Testis (tissue), 3 donors: ENCODE results near the gene NKIRAS2. TPM values are rescaled to one million over a fixed set of nuclear protein-coding genes. Genes with fewer than 3 reads are reported as not detected.

Source experiments
- DNase-seq: peaks from one replicate; pipeline ENCODE4 v3.0.0-alpha.2; 2019
- H3K27ac ChIP-seq, 2 donors: fragments of 200-600 bp; sonication (generic); one replicate each; pipeline ENCODE4 v1.5.1; 2019
- H3K27me3 ChIP-seq: fragments of 200-600 bp; sonication (generic); one replicate; pipeline ENCODE4 v1.5.1; 2019
- H3K36me3 ChIP-seq: fragments of 200-600 bp; sonication (generic); one replicate; pipeline ENCODE4 v1.5.1; 2017; ENCODE audit warnings: low read depth; ENCODE audit errors: missing control alignments
- H3K4me1 ChIP-seq: fragments of 200-600 bp; sonication (generic); one replicate; pipeline ENCODE4 v1.5.1; 2019
- H3K4me3 ChIP-seq, 2 donors: fragments of 200-600 bp; sonication (generic); one replicate each; pipeline ENCODE4 v1.5.1; 2017 to 2019
- H3K9me3 ChIP-seq: fragments of 200-600 bp; sonication (generic); one replicate; pipeline ENCODE4 v1.5.1; 2017
- CTCF ChIP-seq, 3 experiments: fragments of 450-650 bp in 2 of 3; fragments of 200-600 bp in 1 of 3; sonication (generic) in 1 of 3; IDR thresholded peaks; one replicate each; pipeline ENCODE4 v1.5.1; 2016 to 2019; ENCODE audit warnings: antibody characterized with exemption in 3 of 3, mild to moderate bottlenecking in 2 of 3, moderate library complexity in 1 of 3
- POLR2A ChIP-seq: fragments of 450-650 bp; IDR thresholded peaks from one replicate; pipeline ENCODE4 v1.6.1; 2017; ENCODE audit warnings: antibody characterized with exemption, mild to moderate bottlenecking, moderate library complexity
- WGBS, 2 donors: methylation state at CpG; one replicate each; pipeline ENCODE4 v1.1.5; 2018; 5-methylcytosine and 5-hydroxymethylcytosine counted together
- intact Hi-C: fragments of 100-400 bp; cut with DNase I; formaldehyde crosslinking; loops from one replicate; pipeline ENCODE4 v1.15.1; 2023; ENCODE audit warnings: low total_unique reads
- polyA plus RNA-seq: library from polyadenylated mRNA; stranded (reverse); fragments of 350-450 nt; fragmentation: Illumina TruSeq; extraction: RNeasy Lipid Tissue Mini Kit (QIAGEN cat#74804); gene quantifications from one replicate; pipeline ENCODE4 v1.2.3, GENCODE V29; 2014; ENCODE audit warnings: low read depth, low replicate concordance; ENCODE audit not compliant: insufficient read depth
- total RNA-seq, 2 donors: library from RNA; depleted of rRNA; stranded (reverse); fragments of >200 nt; gene quantifications; one replicate each; pipeline ENCODE4 v1.2.3, GENCODE V29; 2016

Gene NKIRAS2
- total and polyA plus RNA-seq, 3 donors from 2014 or later: 65.4 to 103 (median 85.1) TPM

- no peak for TF ChIP-seq POLR2A
- no peak for DNase-seq
- H3K36me3 ChIP-seq: no peaks in the 10 kb centered on the region
- no peaks in the 10 kb centered on the region for H3K27me3 ChIP-seq
- H3K4me1 ChIP-seq: peaks cover 14% of the 10 kb centered on the region
- H3K27ac ChIP-seq: no peak overlapping the region
- intact Hi-C loops: no loop called here
- 90 to 100% methylated on average over 1 to 3 of the region's 3 CpGs for WGBS, 2 donors
- H3K9me3 ChIP-seq: no peaks in the 10 kb centered on the region
- H3K4me3 ChIP-seq: no peak overlapping the region
Observed at GRCh38 chr17:42068979-42069378, 49.1 kb downstream of the NKIRAS2 start.

GRCh38 chr17:42071810-42072209 lies 51.9 kb downstream of the NKIRAS2 start:
- DNase-seq: no peak
- peaks cover 14% of the 10 kb centered on the region for H3K4me1 ChIP-seq
- H3K27ac ChIP-seq: no peak overlapping the region
- H3K27me3 ChIP-seq: no peaks in the 10 kb centered on the region
- 11 to 13% methylated on average over 3 of the region's 3 CpGs for WGBS, 2 donors
- TF ChIP-seq CTCF (IDR thresholded peaks at IDR 0.05) (no peak), POLR2A (no peak)
- intact Hi-C loops: no loop called here
- no peaks in the 10 kb centered on the region for H3K9me3 ChIP-seq
- H3K36me3 ChIP-seq: no peaks in the 10 kb centered on the region
- H3K4me3 ChIP-seq: peak overlapping the region in 1 of 2 donors; percentile 39

- intact Hi-C loops: no loop called here
- no peak overlapping the region for H3K27ac ChIP-seq
- H3K27me3 ChIP-seq: no peaks in the 10 kb centered on the region
- H3K9me3 ChIP-seq: no peaks in the 10 kb centered on the region
- TF ChIP-seq POLR2A (no peak), CTCF (IDR thresholded peaks at IDR 0.05) (no peak)
- peak overlapping the region; percentile 39 to 43 for H3K4me3 ChIP-seq
- no peak for DNase-seq
- WGBS, 2 donors: 10 to 12% methylated on average over 22 to 25 of the region's 67 CpGs
- H3K4me1 ChIP-seq: peaks cover 16% of the 10 kb centered on the region
- H3K36me3 ChIP-seq: no peaks in the 10 kb centered on the region
Observed at GRCh38 chr17:42072323-42073187, 52.7 kb downstream of the NKIRAS2 start.

Other genes starting within 250 kb of the NKIRAS2 start
- gene JUP, start 233.4 kb upstream of the NKIRAS2 start, total RNA-seq: 10 to 100 TPM; 36.8 to 38.9 TPM
- gene JUP, start 233.4 kb upstream of the NKIRAS2 start, polyA plus RNA-seq: 22.5 TPM
- 10 to 100 TPM in 1 of 2 donors, 1 to 10 TPM in 1; 9.9 to 13.9 TPM for gene P3H4, start 208.1 kb upstream of the NKIRAS2 start, total RNA-seq
- gene P3H4, start 208.1 kb upstream of the NKIRAS2 start, polyA plus RNA-seq: 6.9 TPM
- 10 to 100 TPM; 31.4 to 36.5 TPM for gene FKBP10, start 207.1 kb upstream of the NKIRAS2 start, total RNA-seq
- gene FKBP10, start 207.1 kb upstream of the NKIRAS2 start, polyA plus RNA-seq: 37.8 TPM
- gene NT5C3B, start 183.9 kb upstream of the NKIRAS2 start, total RNA-seq: 10 to 100 TPM; 61.9 to 74.3 TPM
- 214 TPM for gene NT5C3B, start 183.9 kb upstream of the NKIRAS2 start, polyA plus RNA-seq
- 10 to 100 TPM; 31.8 to 76.3 TPM for gene KLHL10, start 182.3 kb upstream of the NKIRAS2 start, total RNA-seq
- gene KLHL10, start 182.3 kb upstream of the NKIRAS2 start, polyA plus RNA-seq: 130 TPM
- 10 to 100 TPM; 61.3 to 70.2 TPM for gene KLHL11, start 154.7 kb upstream of the NKIRAS2 start, total RNA-seq
- 28.2 TPM for gene KLHL11, start 154.7 kb upstream of the NKIRAS2 start, polyA plus RNA-seq
- 10 to 100 TPM; 68.4 to 86.0 TPM for gene ACLY, start 101.1 kb upstream of the NKIRAS2 start, total RNA-seq
- 83.0 TPM for gene ACLY, start 101.1 kb upstream of the NKIRAS2 start, polyA plus RNA-seq
- gene ODAD4, start 89.5 kb upstream of the NKIRAS2 start, total RNA-seq: 10 to 100 TPM; 22.3 to 26.0 TPM
- gene ODAD4, start 89.5 kb upstream of the NKIRAS2 start, polyA plus RNA-seq: 53.7 TPM
- 10 to 100 TPM; 74.3 to 89.7 TPM for gene CNP, start 53.3 kb upstream of the NKIRAS2 start, total RNA-seq
- 40.8 TPM for gene CNP, start 53.3 kb upstream of the NKIRAS2 start, polyA plus RNA-seq
- gene DNAJC7, start 2.7 kb upstream of the NKIRAS2 start, total RNA-seq: 10 to 100 TPM; 81.1 to 86.2 TPM
- 94.3 TPM for gene DNAJC7, start 2.7 kb upstream of the NKIRAS2 start, polyA plus RNA-seq
- 10 to 100 TPM in 1 of 2 donors, 1 to 10 TPM in 1; 7.7 to 11.3 TPM for gene C17orf113, start 30.5 kb downstream of the NKIRAS2 start, total RNA-seq
- gene C17orf113, start 30.5 kb downstream of the NKIRAS2 start, polyA plus RNA-seq: 2.8 TPM
- 10 to 100 TPM; 17.9 to 26.6 TPM for gene ZNF385C, start 78.4 kb downstream of the NKIRAS2 start, total RNA-seq
- 21.4 TPM for gene ZNF385C, start 78.4 kb downstream of the NKIRAS2 start, polyA plus RNA-seq
- gene DHX58, start 92.6 kb downstream of the NKIRAS2 start, total RNA-seq: 10 to 100 TPM; 35.9 to 51.1 TPM
- 56.3 TPM for gene DHX58, start 92.6 kb downstream of the NKIRAS2 start, polyA plus RNA-seq
- gene KAT2A, start 101.3 kb downstream of the NKIRAS2 start, total RNA-seq: 100 to 1,000 TPM; 109 to 111 TPM
- gene KAT2A, start 101.3 kb downstream of the NKIRAS2 start, polyA plus RNA-seq: 37.6 TPM
- gene HSPB9, start 102.7 kb downstream of the NKIRAS2 start, total RNA-seq: 1 to 10 TPM; 6.9 to 9.8 TPM
- gene HSPB9, start 102.7 kb downstream of the NKIRAS2 start, polyA plus RNA-seq: 12.9 TPM
- gene RAB5C, start 134.9 kb downstream of the NKIRAS2 start, total RNA-seq: 100 to 1,000 TPM in 1 of 2 donors, 10 to 100 TPM in 1; 96.0 to 152 TPM
- 139 TPM for gene RAB5C, start 134.9 kb downstream of the NKIRAS2 start, polyA plus RNA-seq
- gene KCNH4, start 161.1 kb downstream of the NKIRAS2 start, total RNA-seq: under 1 TPM; 0.24 to 0.56 TPM
- gene KCNH4, start 161.1 kb downstream of the NKIRAS2 start, polyA plus RNA-seq: 0.42 TPM
- not detected for gene HCRT, start 165.4 kb downstream of the NKIRAS2 start, total RNA-seq
- not detected for gene HCRT, start 165.4 kb downstream of the NKIRAS2 start, polyA plus RNA-seq
- 10 to 100 TPM; 28.3 to 36.6 TPM for gene GHDC, start 174.4 kb downstream of the NKIRAS2 start, total RNA-seq
- 16.9 TPM for gene GHDC, start 174.4 kb downstream of the NKIRAS2 start, polyA plus RNA-seq